Superior temporal gyrus (tissue), 1 donor: Measurements from ENCODE around the gene LST1.
A peak's percentile ranks its signal among the peaks of the same experiment; 100 is the strongest.

Source experiments
- DNase-seq: peaks from one replicate; pipeline ENCODE4 v3.0.0-alpha.2; 2016; ENCODE audit errors: extremely low spot score

Gene LST1

GRCh38 chr6:31619805-31620585 is 33.9 kb downstream of the LST1 start:
- peak; percentile 98 for DNase-seq

- DNase-seq: peak; percentile 63
Measured at GRCh38 chr6:31620586-31621319, 34.7 kb downstream of the LST1 start, which contains the start of gene PRRC2A. Gene PRRC2A (plus strand): TSS chr6:31620715. CDS start chr6:31622790, 2,075 bp downstream.

- peak; percentile 42 for DNase-seq
Measured at GRCh38 chr6:31621320-31621939, 35.4 kb downstream of the LST1 start.

- no peak for DNase-seq
Measured at GRCh38 chr6:31621991-31622390, 35.9 kb downstream of the LST1 start.

GRCh38 chr6:31622684-31623091 is 36.6 kb downstream of the LST1 start:
- DNase-seq: no peak

- DNase-seq: no peak
Measured at GRCh38 chr6:31624070-31624469, 38.0 kb downstream of the LST1 start.

- DNase-seq: no peak
Measured at GRCh38 chr6:31626952-31627351, 40.9 kb downstream of the LST1 start.

- DNase-seq: no peak
Measured at GRCh38 chr6:31627690-31628287, 41.7 kb downstream of the LST1 start.

- DNase-seq: no peak
Measured at GRCh38 chr6:31629014-31629413, 42.9 kb downstream of the LST1 start.

GRCh38 chr6:31630177-31630934 is 44.3 kb downstream of the LST1 start:
- no peak for DNase-seq

- no peak for DNase-seq
Measured at GRCh38 chr6:31631209-31631608, 45.1 kb downstream of the LST1 start.

- no peak for DNase-seq
Measured at GRCh38 chr6:31631681-31632278, 45.7 kb downstream of the LST1 start.

GRCh38 chr6:31632279-31632946 is 46.3 kb downstream of the LST1 start:
- DNase-seq: no peak

GRCh38 chr6:31633447-31633846 is 47.4 kb downstream of the LST1 start:
- no peak for DNase-seq

- no peak for DNase-seq
Measured at GRCh38 chr6:31634131-31634530, 48.1 kb downstream of the LST1 start.

GRCh38 chr6:31634969-31635575 is 49.0 kb downstream of the LST1 start:
- DNase-seq: no peak

- DNase-seq: no peak
Measured at GRCh38 chr6:31636698-31637596, 50.9 kb downstream of the LST1 start.
